NCI-H2171 treated with DMSO at 0.1 percent for 48 hours (cell line): ENCODE results near the gene FOXS1.

ENCODE experiments used
- DNase-seq: peaks from one replicate; lab custom pipeline; 2025; lab: John Stamatoyannopoulos, UW

FOXS1 gene

DNA sequence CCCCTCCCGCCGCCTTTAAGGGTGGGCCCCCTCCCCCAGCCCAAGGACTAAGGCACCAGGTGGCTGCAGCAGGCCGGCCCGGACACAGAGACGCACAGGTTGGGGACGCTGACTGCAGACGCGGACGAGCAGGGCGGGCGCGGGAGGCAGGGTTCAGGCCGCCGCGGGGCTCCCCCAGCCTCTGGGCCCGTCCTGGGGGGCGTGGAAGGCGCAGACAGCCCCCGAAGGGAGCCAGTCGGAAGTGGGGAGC lies 15.7 kb upstream of the FOXS1 start:
- DNase-seq: peak; percentile 52

DNA sequence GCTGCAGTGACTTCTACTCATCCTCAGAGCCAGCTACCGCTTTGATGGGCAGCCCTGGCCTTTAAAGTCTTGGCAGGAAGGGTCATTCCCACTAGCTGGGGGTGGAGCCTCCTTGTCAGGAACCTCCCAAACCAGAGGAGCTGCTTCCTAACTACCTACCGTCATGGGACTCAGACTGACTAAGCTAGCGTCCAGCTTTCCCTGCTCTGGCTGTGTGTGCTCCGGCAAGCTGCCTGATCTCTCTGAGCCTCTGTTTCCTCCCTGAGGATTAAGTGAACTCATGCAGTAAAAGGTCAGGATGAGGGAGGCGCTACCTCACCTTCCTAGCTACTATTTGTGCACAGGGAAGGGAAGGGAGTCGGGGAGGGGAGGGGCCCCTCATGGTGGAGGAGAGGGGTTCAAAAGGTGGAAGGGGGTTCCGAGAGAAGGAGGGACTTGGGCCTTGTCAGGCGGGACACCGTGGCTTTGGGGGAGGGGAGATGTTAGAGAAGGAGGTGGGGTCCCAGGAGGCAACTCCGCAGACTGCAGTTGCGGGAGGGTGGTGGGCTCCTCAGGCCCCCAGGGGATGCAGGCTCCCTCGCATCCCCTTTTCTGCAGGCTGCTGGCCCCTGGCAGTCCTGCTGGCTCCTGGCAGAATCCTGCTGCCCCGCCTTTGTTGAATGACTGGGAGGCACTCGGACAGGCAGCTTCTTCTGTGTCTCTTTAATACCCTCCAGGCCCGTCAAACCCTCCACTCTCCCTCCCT lies 15.2 kb upstream of the FOXS1 start:
- DNase-seq: peak; percentile 32

DNA sequence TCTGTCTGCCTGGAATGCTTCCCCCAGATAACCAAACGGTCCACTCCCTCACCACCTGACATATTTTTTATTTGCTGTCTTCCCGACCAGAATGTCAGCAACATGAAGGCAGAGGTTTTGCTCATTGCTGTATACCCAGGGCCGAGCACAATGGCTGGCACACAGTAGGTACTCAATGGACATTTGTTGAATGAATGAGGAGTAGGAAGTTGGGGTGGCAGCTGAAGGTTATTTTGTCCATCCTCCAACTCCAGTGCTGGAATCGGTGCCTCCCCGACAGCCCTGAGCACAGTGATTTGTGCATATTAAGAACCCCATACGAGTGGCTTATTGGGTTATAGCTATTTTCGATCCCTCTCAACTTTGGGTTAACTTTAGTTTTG lies 14.6 kb upstream of the FOXS1 start:
- DNase-seq: no peak

DNA sequence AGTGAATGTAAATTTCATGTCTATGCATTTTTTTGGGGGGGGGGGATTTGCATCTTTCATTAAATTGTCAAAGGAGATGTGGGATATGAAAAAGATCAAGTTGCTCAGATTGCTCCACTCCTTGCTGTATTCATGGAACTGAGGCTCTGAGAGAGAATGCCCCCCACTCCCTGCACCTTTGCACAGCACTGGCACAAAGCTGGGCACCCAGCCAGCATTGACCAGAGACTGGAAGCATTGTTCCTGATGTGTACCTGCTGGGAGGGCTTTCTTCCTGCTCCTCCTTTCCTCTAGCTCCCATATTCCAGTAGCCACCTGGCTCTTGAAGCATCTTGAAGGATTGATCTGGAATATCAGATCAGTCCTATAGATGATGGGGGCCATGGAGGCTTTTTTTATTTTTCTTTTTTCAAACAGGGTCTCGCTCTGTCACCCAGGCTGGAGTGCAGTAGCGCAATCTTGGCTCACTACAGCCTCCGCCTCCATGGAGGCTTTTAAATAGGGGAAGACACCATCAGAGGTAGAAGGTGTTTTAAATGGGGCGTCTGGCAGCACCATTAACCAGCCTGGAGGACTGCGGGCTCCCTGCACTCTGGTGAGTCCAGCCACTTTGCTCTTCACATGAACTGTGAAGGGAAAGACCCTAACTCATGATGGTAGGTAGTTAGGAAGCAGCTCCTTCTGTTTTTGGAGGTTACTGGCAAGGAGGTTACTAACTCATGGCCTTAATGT lies 14.0 kb upstream of the FOXS1 start:
- DNase-seq: no peak

DNA sequence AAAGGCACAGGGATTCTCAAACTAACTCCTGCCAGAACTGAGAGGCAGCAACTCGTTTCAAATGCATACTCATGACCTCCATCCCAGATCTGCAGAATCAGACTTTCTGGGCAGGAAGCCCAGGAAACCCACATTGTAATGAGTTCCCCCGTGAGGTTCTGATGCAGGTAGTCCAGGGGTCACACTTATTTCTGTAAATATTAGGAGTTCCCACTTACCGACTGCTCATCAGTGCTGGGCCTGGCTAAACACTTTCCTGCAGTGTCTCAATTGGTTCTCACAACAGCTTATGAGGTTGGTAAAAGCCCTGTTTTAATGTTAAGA lies 13.3 kb upstream of the FOXS1 start:
- no peak for DNase-seq

DNA sequence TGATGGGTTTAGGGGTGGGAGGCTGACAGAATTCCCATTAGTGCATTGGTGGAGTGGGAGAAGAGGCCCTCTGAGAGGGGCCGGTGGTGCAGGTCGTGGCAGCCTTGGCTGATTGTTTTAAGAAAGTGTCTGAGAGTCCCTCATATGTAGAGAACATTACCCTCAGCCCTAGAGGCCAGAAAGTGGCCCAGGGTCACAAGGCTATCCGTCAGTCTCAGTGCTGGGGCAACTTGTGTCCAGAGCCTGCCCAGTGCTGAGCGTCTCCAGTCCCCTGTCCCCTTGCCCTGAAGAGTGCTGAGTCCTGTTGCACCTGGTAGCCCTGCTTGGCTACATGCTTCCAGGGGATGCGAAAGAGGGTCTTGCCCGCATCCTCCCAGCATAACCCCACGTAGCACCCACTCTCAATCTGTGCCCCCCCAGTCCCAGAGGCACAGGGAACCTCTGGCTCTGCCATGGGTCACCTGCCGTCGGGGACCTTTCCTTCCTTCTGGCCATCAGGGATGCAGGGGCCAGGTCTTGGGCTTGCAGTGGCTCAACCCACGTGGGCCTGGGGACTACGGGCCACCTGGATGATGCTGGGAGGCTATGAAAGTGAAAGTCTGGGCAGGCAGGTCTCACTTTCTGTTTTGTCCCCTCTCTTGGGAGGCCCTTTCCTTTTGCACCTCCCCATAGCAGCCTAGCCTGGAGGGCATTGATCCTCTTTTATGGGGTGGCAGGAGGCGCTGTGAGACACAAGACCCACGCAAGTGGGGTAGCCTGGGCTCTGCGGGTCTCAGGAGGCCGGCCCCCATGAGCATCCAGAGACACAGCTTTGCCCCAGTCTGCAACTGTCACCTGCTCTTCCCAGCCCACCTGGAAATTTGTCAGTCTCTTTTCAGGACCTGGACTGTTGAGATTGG lies 12.7 kb upstream of the FOXS1 start:
- DNase-seq: no peak

DNA sequence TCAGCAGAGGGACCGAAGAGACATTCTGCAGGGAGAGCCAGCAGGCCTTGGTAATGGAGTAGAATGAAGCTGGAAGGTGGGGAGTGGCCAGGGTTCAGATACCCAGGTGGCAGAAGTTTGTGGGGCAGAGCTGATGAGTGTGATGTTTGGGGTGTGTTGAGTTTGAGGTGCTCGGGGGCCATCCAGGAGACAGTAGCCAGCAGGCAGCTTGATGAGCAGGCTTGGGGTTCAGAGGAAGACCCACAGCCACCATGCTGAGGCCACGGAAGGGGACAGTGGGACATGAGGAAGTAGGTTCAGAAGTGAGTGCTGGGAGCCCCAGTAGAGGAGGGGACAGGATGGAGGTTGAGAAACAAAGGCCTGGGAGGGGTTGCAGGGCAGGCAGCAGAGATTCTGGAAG lies 11.1 kb upstream of the FOXS1 start:
- no peak for DNase-seq

DNA sequence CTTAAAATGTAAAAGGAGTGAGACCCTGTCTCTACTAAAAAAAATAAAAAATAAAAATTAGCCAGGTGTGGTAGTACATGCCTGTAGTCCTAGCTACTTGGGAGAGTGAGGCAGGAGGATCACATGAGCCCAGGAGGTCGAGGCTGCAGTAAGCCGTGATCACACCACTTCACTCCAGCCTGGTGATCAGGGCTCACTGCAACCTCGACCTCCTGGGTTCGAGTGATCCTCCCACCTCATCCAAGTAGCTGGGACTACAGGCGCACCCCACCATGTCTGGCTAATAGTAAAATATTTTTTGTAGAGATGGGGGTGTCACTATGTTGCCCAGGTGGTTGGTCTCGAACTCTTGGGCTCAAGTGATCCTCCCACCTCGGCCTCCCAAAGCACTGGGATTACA lies 8.1 kb upstream of the FOXS1 start:
- DNase-seq: no peak

DNA sequence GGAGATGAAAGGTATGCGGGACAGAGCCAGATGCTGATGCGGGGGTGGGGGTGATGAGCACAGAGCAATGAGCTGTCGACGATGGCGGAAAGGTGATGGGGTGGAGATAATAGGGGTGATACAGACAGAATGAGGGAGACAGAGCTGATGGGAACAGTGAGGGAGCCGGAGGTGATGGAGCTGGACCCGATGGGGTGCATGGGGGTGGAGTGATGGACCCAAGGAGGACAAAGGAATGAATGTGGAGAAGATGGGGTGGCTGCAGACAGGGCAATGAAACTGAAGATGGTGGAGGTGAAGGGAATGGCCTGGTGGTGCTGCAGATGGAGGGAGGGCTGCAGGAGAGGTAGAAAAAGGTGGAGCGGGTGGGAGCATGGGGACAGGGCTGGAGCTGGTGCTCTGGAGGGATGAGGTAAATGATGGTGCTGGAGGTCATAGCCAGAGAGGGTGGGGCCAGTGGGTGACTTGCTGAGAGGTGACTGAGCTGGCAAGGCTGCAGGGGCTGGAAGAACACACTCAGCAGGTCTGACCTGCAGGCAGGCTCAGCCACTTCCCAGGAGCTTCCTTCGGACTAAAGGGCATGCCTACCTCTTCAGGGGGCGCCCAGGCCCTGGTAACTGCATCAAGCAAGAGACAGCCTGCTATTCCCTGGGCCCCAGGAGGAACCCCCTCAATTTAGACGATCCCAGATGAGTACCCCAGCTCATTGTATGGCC lies 6.0 kb upstream of the FOXS1 start:
- DNase-seq: no peak

DNA sequence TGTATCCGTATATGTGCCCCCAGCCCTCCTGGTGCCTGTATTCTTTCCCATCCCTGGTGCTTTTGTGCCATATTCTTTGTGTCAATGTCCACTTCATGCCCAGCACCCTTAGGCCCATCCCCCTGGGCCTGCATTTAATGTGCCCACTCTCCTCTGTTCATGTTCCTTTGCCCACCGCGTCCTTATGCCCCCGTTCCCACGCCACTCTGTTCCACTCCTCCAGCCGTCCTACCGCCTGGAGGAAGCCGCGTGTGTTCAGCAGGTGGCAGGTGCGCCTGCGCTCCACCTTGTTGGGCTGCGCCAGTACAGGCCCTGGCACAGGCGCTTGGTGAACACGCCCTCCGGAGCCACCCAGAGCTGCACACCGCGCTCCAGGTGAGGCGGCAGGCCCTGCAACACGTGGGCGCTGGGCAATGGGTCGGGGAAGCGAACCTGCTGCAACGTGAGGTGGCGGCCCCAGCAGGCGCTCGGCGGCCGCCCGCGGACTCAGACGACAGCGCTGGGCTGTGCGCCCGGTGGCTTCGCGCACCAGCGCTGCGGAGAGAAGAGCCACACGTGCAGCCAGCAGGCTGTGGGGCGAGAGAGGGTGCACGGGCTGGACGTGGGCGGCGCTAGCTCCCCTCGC lies 4.0 kb upstream of the FOXS1 start:
- DNase-seq: peak; percentile 45

DNA sequence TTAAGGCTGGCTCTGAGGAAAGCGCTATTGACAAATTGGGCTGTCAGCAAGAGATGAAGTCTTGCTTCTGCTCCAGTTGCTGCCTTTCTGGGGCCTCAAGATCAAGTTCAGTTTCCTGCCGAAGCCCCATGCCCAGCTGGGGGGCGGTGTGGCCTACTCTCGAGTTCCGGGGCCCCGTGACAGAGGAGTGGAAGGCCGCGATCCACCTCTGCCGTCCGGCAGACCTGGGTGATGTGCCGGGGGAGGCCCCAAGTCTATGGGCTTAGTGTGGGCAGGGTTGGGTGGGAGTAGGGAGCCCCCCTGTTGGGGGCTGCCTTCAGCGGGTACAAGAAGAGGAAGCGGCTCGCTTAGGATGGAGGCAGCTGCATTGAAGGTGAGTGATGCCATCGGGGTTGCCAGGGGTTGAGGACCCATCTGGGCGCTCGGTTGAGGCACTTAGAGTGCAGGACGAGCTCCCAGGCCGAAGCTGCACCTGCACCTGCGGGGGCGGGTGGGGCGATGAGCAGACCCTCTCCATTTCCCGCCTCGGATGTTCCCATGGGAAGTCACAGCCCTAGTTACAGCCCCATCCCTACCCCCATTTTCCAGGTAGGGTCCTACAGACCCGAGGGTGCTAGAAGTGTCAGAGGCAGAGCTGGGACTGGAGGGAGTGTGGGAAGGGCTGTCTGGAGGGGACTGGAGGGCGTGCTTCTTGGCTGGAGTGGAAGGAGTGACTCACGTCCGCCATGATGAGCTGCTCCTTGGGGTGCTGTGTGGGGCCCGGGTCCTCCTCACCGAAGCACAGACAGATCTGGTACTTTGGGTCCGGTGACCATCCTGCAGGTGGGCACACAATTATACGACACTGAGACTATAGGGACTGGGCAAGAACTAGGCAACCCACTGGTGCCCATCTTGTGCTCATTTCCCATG lies 2.9 kb upstream of the FOXS1 start:
- no peak for DNase-seq

DNA sequence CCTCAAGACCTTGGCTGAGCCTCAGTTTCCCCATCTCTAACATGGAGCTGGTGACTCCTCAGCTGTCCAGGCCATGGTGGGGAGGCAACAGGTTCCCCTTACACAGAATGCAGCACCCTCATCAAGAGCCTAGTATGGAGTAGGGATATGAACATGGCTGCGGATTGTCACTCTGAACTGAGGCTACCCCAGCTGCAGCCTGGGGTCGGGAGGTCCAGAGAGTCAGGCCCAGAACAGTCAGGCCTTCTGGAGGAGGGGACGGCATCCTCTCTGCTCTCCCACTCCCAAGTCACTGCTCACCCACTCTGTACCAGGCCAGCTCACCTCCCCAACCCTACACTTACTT lies 1.4 kb upstream of the FOXS1 start:
- DNase-seq: no peak

DNA sequence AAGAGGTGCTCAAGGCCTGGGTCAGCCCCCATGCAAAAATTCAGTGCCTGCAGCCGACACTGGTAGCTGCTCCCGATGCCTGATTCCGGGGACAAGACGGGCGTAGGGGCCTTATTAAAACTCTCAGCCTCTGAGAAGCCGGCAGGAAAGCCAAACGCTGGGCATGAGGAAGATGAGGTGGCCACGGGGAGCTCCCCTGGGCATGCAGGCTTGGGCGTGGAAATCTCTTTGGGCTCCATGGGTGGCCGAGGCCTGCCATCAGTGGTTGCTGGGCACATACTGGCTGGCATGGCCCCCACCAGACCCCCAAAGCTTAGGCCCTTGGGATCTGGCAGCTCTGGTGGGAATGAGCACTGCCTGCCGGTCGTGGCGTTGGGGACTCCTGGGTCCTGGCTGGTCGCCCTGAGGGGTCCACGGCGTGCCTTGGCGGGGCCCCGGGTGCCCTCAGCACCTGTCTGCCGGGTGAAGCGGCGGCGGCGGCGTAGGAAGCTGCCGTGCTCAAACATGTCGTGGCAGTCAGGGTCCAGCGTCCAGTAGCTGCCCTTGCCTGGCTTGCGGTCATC lies 586 bp downstream of the FOXS1 start:
- DNase-seq: no peak

DNA sequence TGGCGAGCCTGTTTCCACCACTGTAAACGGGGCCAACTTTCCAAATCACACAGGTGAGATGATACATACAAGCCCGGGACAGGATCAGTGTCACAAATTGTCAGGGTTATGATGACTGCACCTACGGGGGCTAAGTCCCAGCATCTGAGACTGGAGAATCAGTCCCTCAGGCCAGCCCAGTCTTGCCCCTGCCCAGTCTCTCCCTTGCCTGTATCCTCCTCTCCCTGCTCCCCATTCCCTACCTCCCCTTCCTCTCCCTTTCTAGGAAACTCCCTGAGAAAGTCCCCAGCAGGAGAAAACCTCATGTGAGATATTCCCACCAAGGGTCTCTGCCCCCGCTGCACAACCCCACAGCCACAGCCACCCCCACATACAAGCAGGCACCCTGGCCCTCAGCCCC lies 1.5 kb downstream of the FOXS1 start:
- DNase-seq: no peak

DNA sequence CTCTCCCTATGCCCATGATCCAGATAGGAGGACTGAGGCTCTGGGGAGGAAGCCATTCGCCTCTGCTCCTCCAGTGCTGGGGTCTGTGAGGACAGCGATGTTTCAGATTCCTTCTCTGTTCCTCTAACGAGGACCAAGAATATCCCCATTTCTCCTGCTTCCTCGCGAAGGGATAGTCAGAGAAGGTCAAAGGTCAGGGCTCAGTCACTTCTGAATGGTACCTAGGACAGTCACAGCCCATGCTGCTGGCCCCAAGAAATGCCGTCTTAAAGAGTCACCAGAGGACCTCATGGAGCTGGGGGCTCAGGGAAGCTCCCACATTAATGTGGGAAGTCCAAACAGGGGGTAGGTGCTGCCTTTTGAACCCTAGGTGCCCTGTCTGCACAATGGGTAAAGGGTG lies 2.1 kb downstream of the FOXS1 start:
- DNase-seq: no peak

DNA sequence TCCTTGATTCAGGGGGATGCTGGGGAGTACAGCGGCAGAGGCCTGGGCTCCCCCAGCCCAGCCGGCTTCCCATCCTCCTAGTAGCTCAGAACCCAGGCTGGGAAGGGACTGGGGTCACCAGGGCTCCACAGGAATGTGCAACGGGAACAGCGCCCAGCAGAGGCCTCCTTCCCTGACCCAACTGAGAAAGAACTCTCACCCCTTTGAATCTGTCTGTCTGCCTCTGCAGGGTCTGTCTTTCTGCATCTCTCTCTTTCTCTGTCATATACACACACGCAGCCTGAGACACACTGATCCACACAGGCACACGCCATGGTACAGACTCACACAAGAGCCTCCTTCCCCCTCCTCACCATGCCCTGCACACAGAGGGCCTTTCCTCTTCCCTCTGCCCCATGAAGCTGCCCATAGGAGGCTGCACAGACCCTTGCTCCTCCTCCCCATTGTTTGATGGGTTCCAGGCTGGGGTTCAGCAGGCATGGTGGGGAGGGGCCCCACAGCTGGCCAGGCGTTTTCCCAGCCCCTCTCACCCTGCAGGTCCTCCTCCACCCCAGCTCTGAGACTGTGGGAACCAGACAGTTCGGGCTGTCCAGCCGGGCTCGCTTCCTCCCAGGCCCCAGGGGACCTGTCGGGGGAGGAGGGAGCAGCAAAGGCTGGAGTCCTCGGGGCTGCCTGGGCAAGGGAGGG lies 2.8 kb downstream of the FOXS1 start:
- no peak for DNase-seq

DNA sequence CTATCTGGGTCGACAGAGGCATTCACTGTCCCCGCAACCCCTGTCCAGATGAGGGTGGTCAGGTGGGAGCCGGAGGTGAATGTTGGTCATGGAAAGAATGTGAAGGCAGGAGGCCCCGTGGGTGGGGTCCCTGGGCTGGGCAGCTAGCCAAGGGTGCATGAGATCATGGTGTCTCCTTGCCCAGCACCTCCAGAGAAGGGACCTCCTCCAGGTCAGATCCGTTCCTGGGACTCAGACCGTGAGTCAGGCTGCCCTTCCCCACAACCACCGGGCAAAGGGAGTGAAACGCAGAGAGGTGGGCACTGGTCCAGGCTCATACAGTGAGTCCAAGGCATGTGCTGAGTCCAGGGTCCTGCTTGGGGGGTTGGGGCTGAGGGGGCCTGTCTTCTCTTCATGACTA lies 3.5 kb downstream of the FOXS1 start:
- no peak for DNase-seq

DNA sequence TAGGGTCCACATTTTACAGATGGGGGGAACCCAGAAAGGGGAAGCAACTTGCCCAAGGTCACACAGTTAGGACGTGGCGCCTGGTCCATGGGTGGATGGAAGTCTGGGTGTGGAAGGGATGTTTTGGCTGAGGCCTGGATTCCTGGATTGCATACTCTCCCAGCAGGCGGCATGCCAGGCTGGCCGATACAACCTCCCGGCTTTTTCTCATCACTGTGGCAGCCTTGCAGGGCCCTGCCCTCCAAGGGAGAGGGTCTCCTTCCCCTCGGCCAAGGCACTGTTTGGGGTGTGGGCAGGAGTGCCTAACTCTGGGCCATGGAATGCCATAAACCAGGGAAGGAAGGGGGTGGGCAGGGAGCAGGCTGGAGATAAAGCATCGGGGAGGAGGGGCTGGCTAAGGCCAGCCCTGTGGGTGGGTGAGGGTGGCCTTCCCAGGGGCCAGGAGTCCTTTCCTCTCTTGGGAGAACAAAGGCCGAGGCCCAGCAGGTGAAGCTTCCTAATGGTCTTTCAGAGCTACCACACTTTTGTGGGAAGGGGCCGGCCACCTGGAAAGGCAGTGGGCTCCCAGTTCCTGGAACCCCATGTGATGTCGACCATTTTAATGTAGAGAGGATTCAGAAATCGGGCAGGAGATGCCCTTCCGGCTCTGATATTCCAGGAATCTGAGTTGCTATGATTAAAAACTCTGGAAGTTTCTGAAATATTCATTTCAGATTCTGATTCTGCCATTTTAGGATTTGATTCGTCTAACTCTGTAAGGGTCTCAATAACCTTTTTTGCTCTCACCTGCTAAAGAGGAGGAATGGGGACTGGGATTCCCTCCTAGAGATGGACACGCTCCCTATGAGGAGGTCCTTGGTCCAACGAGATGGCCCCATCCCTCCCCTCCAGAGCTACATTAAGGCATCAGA lies 4.2 kb downstream of the FOXS1 start:
- no peak for DNase-seq

DNA sequence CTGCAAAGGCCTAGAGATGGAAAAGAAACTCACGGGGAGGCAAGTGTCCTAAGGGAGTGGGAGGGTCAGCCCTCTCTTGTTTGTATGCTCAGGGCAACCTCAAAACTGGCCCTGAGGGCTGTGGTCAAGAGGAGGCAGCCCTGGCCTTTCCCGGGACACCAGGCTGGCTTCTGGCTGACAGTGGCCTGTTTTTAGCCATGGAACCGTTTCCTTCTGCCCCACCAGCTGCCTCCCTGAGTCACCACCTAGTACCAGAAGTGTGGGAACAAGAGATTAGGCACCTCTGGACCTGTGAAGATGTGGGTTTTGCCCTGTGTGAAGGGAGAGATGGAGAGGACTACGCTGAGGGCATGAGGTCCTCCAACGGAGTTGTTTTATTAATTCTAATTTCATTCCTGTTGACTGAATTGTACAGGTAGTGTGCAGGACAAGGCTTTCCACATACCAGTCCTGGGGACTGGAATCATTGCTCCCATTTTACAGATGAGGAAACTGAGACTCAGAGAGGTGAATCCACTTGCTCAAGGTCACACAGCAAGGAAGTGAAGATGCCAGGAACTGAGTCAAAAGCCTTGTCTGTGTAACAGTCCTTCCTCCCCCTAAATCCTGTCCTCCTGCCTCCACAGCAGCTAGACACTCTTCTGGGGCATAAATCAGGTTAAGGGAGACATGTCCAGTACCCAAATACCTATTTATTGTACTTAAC lies 5.5 kb downstream of the FOXS1 start:
- DNase-seq: no peak
